SK-N-SH treated with all-trans-retinoic acid at 6 μM for 48 hours (cell line): Measurements from ENCODE around the gene TMED10.

Experiments used
- ATAC-seq: fragments of 200-7000 bp; cut with Tn5 transposase; 3 replicates; pipeline ENCODE4 v1.9.1; 2020; ENCODE audit warnings: mild to moderate bottlenecking, moderate library complexity
- BACH2 ChIP-seq: fragments of 250-450 bp; sonication (Bioruptor Pico); IDR thresholded peaks from 2 replicates; pipeline ENCODE4 v1.9.0; 2021; ENCODE audit warnings: mild to moderate bottlenecking, borderline replicate concordance
- CSDC2 ChIP-seq: fragments of 250-450 bp; sonication (Bioruptor Pico); IDR thresholded peaks from 2 replicates; pipeline ENCODE4 v1.5.0; 2020; ENCODE audit warnings: mild to moderate bottlenecking, moderate library complexity
- ESRRG ChIP-seq: fragments of 250-450 bp; sonication (Bioruptor Pico); IDR thresholded peaks from 2 replicates; pipeline ENCODE4 v1.6.1; 2021; ENCODE audit warnings: mild to moderate bottlenecking
- GLIS3 ChIP-seq: fragments of 250-450 bp; sonication (Bioruptor Pico); IDR thresholded peaks from 2 replicates; pipeline ENCODE4 v1.5.0; 2020; ENCODE audit warnings: mild to moderate bottlenecking, moderate library complexity
- ISL1 ChIP-seq: fragments of 250-450 bp; sonication (Bioruptor Pico); IDR thresholded peaks from 2 replicates; pipeline ENCODE4 v2.1.2; 2022; ENCODE audit warnings: mild to moderate bottlenecking, moderate library complexity
- OSR1 ChIP-seq: fragments of 250-450 bp; sonication (Bioruptor Pico); IDR thresholded peaks from 2 replicates; pipeline ENCODE4 v1.8.0; 2022; ENCODE audit warnings: moderate library complexity, mild to moderate bottlenecking, inconsistent platforms
- PPARA ChIP-seq: fragments of 250-450 bp; sonication (Bioruptor Pico); IDR thresholded peaks from 2 replicates; pipeline ENCODE4 v1.5.0; 2020; ENCODE audit warnings: mild to moderate bottlenecking, borderline replicate concordance
- RARB ChIP-seq: fragments of 250-450 bp; sonication (Bioruptor Pico); IDR thresholded peaks from 2 replicates; pipeline ENCODE4 v1.8.0; 2021; ENCODE audit warnings: mild to moderate bottlenecking, moderate library complexity
- TCF4 ChIP-seq: fragments of 250-450 bp; sonication (Bioruptor Pico); IDR thresholded peaks from 2 replicates; pipeline ENCODE4 v1.8.0; 2021; ENCODE audit warnings: mild to moderate bottlenecking, moderate library complexity, borderline replicate concordance
- TOX ChIP-seq: fragments of 250-450 bp; sonication (Bioruptor Pico); IDR thresholded peaks from 2 replicates; pipeline ENCODE4 v1.8.0; 2021; ENCODE audit warnings: mild to moderate bottlenecking, moderate library complexity, borderline replicate concordance
- ZFP3 ChIP-seq: fragments of 250-450 bp; sonication (Bioruptor Pico); IDR thresholded peaks from 2 replicates; pipeline ENCODE4 v1.5.0; 2020; ENCODE audit warnings: mild to moderate bottlenecking, moderate library complexity
- ZFP30 ChIP-seq: fragments of 450-650 bp; formaldehyde crosslinking; IDR thresholded peaks from 2 replicates; pipeline ENCODE4 v1.5.0; 2022; ENCODE audit warnings: mild to moderate bottlenecking, moderate library complexity
- ZNF565 ChIP-seq: fragments of 450-650 bp; formaldehyde crosslinking; conservative IDR thresholded peaks from 2 replicates; pipeline ENCODE4 v1.5.0; 2020; ENCODE audit warnings: low read depth, mild to moderate bottlenecking, moderate library complexity
- ZNF70 ChIP-seq: fragments of 450-650 bp; formaldehyde crosslinking; IDR thresholded peaks from 2 replicates; pipeline ENCODE4 v1.5.0; 2020; ENCODE audit warnings: mild to moderate bottlenecking, moderate library complexity
- ZNF8 ChIP-seq: fragments of 450-650 bp; formaldehyde crosslinking; IDR thresholded peaks from 2 replicates; pipeline ENCODE4 v1.5.0; 2020; ENCODE audit warnings: mild to moderate bottlenecking, moderate library complexity
- TF ChIP-seq, protein P1 (sequence below): fragments of 250-450 bp; sonication (Bioruptor Pico); IDR thresholded peaks from 2 replicates; pipeline ENCODE4 v1.8.0; 2021; ENCODE audit warnings: low read depth, mild to moderate bottlenecking, moderate library complexity, borderline replicate concordance
- TF ChIP-seq, protein P2 (sequence below): fragments of 250-450 bp; sonication (Bioruptor Pico); IDR thresholded peaks from 2 replicates; pipeline ENCODE4 v1.8.0; 2020; ENCODE audit warnings: mild to moderate bottlenecking, moderate library complexity, borderline replicate concordance
- TF ChIP-seq, protein P3 (sequence below): fragments of 250-450 bp; sonication (Bioruptor Pico); IDR thresholded peaks from 2 replicates; pipeline ENCODE4 v1.5.1; 2020; ENCODE audit warnings: low read depth, mild to moderate bottlenecking, moderate library complexity
- TF ChIP-seq, protein P4 (sequence below): fragments of 250-450 bp; sonication (Bioruptor Pico); IDR thresholded peaks from 2 replicates; pipeline ENCODE4 v1.5.1; 2021; ENCODE audit warnings: mild to moderate bottlenecking, moderate library complexity
- TF ChIP-seq, protein P5 (sequence below): fragments of 250-450 bp; sonication (Bioruptor Pico); IDR thresholded peaks from 2 replicates; pipeline ENCODE4 v1.5.0; 2020; ENCODE audit warnings: mild to moderate bottlenecking, moderate library complexity

TMED10 gene

DNA sequence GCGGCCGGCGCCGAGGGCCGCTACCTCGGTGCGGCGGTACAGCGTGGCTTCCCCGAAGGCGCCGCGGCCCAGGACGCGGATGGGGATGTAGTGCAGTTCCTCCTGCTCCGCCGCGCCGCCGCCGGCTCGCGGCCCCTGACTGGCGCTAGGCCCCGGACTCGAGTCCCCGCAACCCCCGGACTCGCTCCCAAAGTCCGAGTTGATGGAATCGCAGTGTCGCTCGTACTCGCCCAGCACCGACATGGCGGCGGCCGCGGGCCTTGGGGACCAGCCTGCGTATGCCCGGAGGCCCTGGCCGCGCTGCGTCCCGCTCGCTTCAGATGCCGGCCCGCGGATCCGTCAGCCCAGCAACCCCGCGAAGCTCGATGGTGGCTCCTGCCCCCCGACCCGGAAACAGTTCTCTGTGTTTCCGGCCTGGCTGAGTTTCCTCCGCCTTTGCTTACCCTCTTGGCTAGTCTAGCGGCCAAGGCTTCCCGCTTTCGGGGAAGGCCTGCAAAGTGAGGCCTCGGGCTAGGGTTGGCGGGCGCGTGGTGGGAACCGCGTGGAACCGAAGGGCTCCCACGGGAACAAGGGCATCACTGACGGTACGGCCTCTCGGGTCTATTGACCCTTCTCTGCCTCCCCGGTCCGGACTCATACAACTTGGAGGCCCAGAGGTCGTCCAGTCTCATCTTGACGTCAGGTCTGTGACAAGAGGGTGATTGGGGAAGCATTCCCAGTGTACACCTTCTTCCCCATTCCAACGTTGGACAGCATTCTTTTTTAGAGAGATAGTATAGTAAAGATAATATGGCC is 49.5 kb downstream of the TMED10 start, which contains the start of gene NEK9:
Gene NEK9 (minus strand): TSS at position 370 of the 795 bp plus-strand sequence. CDS start 127 bp downstream, at position 243.
- TF ChIP-seq ZNF70 (CRISPR knock-in tag) (peak; percentile 32; the same call in 1 of the 2 replicates), ZNF8 (no peak), ZFP3 (0 out of 2 replicates have a peak, but pooled peaks have one; percentile 30), CSDC2 (CRISPR knock-in tag) (peak; percentile 34; the same call in 1 of the 2 replicates), ZNF565 (CRISPR knock-in tag) (no peak), ISL1 (CRISPR knock-in tag) (0 out of 2 replicates have a peak, but pooled peaks have one; percentile 8)
- TF ChIP-seq, protein P1, sequence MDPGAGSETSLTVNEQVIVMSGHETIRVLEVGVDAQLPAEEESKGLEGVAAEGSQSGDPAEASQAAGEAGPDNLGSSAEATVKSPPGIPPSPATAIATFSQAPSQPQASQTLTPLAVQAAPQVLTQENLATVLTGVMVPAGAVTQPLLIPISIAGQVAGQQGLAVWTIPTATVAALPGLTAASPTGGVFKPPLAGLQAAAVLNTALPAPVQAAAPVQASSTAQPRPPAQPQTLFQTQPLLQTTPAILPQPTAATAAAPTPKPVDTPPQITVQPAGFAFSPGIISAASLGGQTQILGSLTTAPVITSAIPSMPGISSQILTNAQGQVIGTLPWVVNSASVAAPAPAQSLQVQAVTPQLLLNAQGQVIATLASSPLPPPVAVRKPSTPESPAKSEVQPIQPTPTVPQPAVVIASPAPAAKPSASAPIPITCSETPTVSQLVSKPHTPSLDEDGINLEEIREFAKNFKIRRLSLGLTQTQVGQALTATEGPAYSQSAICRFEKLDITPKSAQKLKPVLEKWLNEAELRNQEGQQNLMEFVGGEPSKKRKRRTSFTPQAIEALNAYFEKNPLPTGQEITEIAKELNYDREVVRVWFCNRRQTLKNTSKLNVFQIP (CRISPR knock-in tag): 0 out of 2 replicates have a peak, but pooled peaks have one; percentile 14
- peak; percentile 91 for ATAC-seq

DNA sequence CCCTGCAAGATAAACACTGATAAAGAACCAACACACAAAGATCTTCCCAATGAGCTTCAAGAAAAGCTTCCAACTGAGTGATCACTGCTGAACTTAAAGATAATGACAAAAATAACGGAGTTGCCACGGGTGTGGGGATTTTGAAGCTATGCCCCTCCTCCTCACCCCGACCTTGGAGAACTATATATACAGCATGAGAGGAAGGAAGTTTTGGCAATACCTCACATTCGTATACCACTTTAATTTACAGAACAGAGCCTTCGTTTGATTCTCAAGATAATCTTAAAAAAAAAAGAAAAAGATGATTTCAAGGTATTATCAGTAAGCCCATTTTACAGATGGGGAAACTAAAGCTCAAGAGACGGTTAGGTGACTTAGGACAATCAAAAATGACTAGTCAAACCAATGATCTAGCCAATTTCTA is 50.3 kb downstream of the TMED10 start:
- TF ChIP-seq GLIS3 (no peak), TOX (CRISPR knock-in tag) (no peak), OSR1 (no peak), CSDC2 (CRISPR knock-in tag) (no peak), TCF4 (no peak), BACH2 (no peak), RARB (CRISPR knock-in tag) (no peak), PPARA (CRISPR knock-in tag) (no peak), ESRRG (CRISPR knock-in tag) (no peak), ZFP30 (CRISPR knock-in tag) (no peak), ZNF70 (CRISPR knock-in tag) (no peak), ZNF8 (no peak), ZNF565 (CRISPR knock-in tag) (no peak), ZFP3 (no peak)
- TF ChIP-seq, protein P1 (CRISPR knock-in tag): no peak
- TF ChIP-seq, protein P2, sequence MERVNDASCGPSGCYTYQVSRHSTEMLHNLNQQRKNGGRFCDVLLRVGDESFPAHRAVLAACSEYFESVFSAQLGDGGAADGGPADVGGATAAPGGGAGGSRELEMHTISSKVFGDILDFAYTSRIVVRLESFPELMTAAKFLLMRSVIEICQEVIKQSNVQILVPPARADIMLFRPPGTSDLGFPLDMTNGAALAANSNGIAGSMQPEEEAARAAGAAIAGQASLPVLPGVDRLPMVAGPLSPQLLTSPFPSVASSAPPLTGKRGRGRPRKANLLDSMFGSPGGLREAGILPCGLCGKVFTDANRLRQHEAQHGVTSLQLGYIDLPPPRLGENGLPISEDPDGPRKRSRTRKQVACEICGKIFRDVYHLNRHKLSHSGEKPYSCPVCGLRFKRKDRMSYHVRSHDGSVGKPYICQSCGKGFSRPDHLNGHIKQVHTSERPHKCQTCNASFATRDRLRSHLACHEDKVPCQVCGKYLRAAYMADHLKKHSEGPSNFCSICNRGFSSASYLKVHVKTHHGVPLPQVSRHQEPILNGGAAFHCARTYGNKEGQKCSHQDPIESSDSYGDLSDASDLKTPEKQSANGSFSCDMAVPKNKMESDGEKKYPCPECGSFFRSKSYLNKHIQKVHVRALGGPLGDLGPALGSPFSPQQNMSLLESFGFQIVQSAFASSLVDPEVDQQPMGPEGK (CRISPR knock-in tag): no peak
- TF ChIP-seq, protein P3, sequence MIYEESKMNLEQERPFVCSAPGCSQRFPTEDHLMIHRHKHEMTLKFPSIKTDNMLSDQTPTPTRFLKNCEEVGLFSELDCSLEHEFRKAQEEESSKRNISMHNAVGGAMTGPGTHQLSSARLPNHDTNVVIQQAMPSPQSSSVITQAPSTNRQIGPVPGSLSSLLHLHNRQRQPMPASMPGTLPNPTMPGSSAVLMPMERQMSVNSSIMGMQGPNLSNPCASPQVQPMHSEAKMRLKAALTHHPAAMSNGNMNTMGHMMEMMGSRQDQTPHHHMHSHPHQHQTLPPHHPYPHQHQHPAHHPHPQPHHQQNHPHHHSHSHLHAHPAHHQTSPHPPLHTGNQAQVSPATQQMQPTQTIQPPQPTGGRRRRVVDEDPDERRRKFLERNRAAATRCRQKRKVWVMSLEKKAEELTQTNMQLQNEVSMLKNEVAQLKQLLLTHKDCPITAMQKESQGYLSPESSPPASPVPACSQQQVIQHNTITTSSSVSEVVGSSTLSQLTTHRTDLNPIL (CRISPR knock-in tag): no peak
- TF ChIP-seq, protein P4, sequence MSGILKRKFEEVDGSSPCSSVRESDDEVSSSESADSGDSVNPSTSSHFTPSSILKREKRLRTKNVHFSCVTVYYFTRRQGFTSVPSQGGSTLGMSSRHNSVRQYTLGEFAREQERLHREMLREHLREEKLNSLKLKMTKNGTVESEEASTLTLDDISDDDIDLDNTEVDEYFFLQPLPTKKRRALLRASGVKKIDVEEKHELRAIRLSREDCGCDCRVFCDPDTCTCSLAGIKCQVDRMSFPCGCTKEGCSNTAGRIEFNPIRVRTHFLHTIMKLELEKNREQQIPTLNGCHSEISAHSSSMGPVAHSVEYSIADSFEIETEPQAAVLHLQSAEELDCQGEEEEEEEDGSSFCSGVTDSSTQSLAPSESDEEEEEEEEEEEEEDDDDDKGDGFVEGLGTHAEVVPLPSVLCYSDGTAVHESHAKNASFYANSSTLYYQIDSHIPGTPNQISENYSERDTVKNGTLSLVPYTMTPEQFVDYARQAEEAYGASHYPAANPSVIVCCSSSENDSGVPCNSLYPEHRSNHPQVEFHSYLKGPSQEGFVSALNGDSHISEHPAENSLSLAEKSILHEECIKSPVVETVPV: no peak
- TF ChIP-seq, protein P5, sequence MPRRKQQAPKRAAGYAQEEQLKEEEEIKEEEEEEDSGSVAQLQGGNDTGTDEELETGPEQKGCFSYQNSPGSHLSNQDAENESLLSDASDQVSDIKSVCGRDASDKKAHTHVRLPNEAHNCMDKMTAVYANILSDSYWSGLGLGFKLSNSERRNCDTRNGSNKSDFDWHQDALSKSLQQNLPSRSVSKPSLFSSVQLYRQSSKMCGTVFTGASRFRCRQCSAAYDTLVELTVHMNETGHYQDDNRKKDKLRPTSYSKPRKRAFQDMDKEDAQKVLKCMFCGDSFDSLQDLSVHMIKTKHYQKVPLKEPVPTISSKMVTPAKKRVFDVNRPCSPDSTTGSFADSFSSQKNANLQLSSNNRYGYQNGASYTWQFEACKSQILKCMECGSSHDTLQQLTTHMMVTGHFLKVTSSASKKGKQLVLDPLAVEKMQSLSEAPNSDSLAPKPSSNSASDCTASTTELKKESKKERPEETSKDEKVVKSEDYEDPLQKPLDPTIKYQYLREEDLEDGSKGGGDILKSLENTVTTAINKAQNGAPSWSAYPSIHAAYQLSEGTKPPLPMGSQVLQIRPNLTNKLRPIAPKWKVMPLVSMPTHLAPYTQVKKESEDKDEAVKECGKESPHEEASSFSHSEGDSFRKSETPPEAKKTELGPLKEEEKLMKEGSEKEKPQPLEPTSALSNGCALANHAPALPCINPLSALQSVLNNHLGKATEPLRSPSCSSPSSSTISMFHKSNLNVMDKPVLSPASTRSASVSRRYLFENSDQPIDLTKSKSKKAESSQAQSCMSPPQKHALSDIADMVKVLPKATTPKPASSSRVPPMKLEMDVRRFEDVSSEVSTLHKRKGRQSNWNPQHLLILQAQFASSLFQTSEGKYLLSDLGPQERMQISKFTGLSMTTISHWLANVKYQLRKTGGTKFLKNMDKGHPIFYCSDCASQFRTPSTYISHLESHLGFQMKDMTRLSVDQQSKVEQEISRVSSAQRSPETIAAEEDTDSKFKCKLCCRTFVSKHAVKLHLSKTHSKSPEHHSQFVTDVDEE (CRISPR knock-in tag): no peak
- TF ChIP-seq, all 23 proteins: peak for 0
- ATAC-seq: no peak
